Smooth muscle cell (in vitro differentiated cells): ENCODE measurements around the gene MEAK7. TPM values are rescaled to one million over a fixed set of nuclear protein-coding genes. Genes with fewer than 3 reads are reported as not detected.
"Not testable (repeated sequence)": the region's sequence is repeated elsewhere in the genome, so short reads cannot be mapped to it uniquely, and the experiment has no call there.

ENCODE experiments used
- DNase-seq: peaks from one replicate; lab custom pipeline; 2025; ENCODE audit not compliant: unreplicated experiment; lab: John Stamatoyannopoulos, UW
- H2AFZ ChIP-seq: fragments of 200-600 bp; sonication (generic); 2 replicates; pipeline ENCODE4 v1.6.0; 2016; ENCODE audit warnings: antibody characterized with exemption, low read depth, mild to moderate bottlenecking
- H3F3A ChIP-seq: fragments of 200-600 bp; sonication (generic); 2 replicates; pipeline ENCODE4 v1.6.0; 2017; ENCODE audit warnings: antibody characterized with exemption, low read depth
- H3K27ac ChIP-seq: fragments of 200-600 bp; sonication (generic); 2 replicates; pipeline ENCODE4 v1.5.1; 2016; ENCODE audit warnings: low read depth, mild to moderate bottlenecking
- H3K27me3 ChIP-seq: fragments of 200-600 bp; sonication (generic); 2 replicates; pipeline ENCODE4 v1.6.1; 2016; ENCODE audit warnings: low read depth, mild to moderate bottlenecking
- H3K36me3 ChIP-seq: fragments of 200-600 bp; sonication (generic); 2 replicates; pipeline ENCODE4 v1.5.1; 2016; ENCODE audit warnings: low read depth
- H3K4me1 ChIP-seq: fragments of 200-600 bp; sonication (generic); 2 replicates; pipeline ENCODE4 v1.5.1; 2016; ENCODE audit warnings: low read depth
- H3K4me2 ChIP-seq: fragments of 200-600 bp; sonication (generic); 2 replicates; pipeline ENCODE4 v1.6.0; 2016; ENCODE audit warnings: mild to moderate bottlenecking
- H3K4me3 ChIP-seq: fragments of 200-600 bp; sonication (generic); 2 replicates; pipeline ENCODE4 v1.5.1; 2016; ENCODE audit warnings: mild to moderate bottlenecking
- H3K79me2 ChIP-seq: fragments of 200-600 bp; sonication (generic); 2 replicates; pipeline ENCODE4 v1.6.0; 2016; ENCODE audit warnings: low read depth, mild to moderate bottlenecking
- H3K9ac ChIP-seq: fragments of 200-600 bp; sonication (generic); 2 replicates; pipeline ENCODE4 v1.6.0; 2016; ENCODE audit warnings: low read depth
- H3K9me3 ChIP-seq: fragments of 200-600 bp; sonication (generic); replicated peaks from 2 replicates; pipeline ENCODE4 v1.5.1; 2016; ENCODE audit warnings: low read depth
- H4K20me1 ChIP-seq: fragments of 200-600 bp; sonication (generic); 2 replicates; pipeline ENCODE4 v1.6.0; 2016; ENCODE audit warnings: low read depth
- CTCF ChIP-seq: fragments of 200-600 bp; sonication (generic); IDR thresholded peaks from 2 replicates; pipeline ENCODE4 v1.5.1; 2017; ENCODE audit warnings: borderline replicate concordance, mild to moderate bottlenecking, antibody characterized with exemption; ENCODE audit not compliant: insufficient read depth, poor library complexity, severe bottlenecking
- WGBS: methylation state at CpG from one replicate; pipeline ENCODE4 v1.1.7; 2016; ENCODE audit warnings: low lambda C conversion rate; 5-methylcytosine and 5-hydroxymethylcytosine counted together
- polyA plus RNA-seq: library from polyadenylated mRNA; unstranded; fragments of >200 nt; fragmentation: Nextera tagmentation; extraction: Ambion mirVana; gene quantifications from 2 replicates; pipeline ENCODE4 v1.2.1, GENCODE V29; 2016
- total RNA-seq: library from RNA; depleted of rRNA; stranded (reverse); fragments of >200 nt; gene quantifications from 2 replicates; pipeline ENCODE4 v1.2.3, GENCODE V29; 2014

MEAK7 gene
- total and polyA plus RNA-seq, 2 experiments from 2014 or later: 26.4 to 32.1 TPM

GRCh38 chr16:84518804-84519341 lies 14.4 kb upstream of the MEAK7 start:
- H3K9me3 ChIP-seq: no peaks in the 10 kb centered on the region
- H3K27me3 ChIP-seq: no peaks in the 10 kb centered on the region

GRCh38 chr16:84518220-84518619 lies 13.8 kb upstream of the MEAK7 start:
- not testable (repeated sequence) for H3K9me3 ChIP-seq
- WGBS: 87% methylated on average over 3 of the region's 3 CpGs

More at GRCh38 chr16:84518804-84519341, 14.4 kb upstream of the MEAK7 start:
- WGBS: 91% methylated on average over 17 of the region's 17 CpGs
- DNase-seq: no peak
- no peak for TF ChIP-seq CTCF
- peaks cover 4% of the 10 kb centered on the region for H3K4me1 ChIP-seq
- no peaks in the 10 kb centered on the region for H3F3A ChIP-seq
- H3K9ac ChIP-seq: no peak overlapping the region
- no peaks in the 10 kb centered on the region for H4K20me1 ChIP-seq
- H3K4me3 ChIP-seq: no peak overlapping the region
- H3K27ac ChIP-seq: no peak overlapping the region
- no peaks in the 10 kb centered on the region for H3K79me2 ChIP-seq
- no peak overlapping the region for H2AFZ ChIP-seq
- no peak overlapping the region for H3K4me2 ChIP-seq
- no peaks in the 10 kb centered on the region for H3K36me3 ChIP-seq

GRCh38 chr16:84517366-84517765 lies 12.9 kb upstream of the MEAK7 start:
- WGBS: 71% methylated on average over 12 of the region's 12 CpGs
- Histone ChIP-seq H3K4me3 (no peak overlapping the region), H3K27me3 (no peaks in the 10 kb centered on the region), H3K79me2 (no peaks in the 10 kb centered on the region), H3K36me3 (no peaks in the 10 kb centered on the region), H3K9ac (no peak overlapping the region), H3K27ac (no peak overlapping the region), H3F3A (no peaks in the 10 kb centered on the region), H3K4me2 (no peak overlapping the region), H4K20me1 (no peaks in the 10 kb centered on the region), H3K4me1 (peaks cover 9% of the 10 kb centered on the region), H2AFZ (no peak overlapping the region), H3K9me3 (no peaks in the 10 kb centered on the region)
- TF ChIP-seq CTCF: no peak
- no peak for DNase-seq

More at GRCh38 chr16:84518220-84518619, 13.8 kb upstream of the MEAK7 start:
- H3K4me2 ChIP-seq, H3K79me2 ChIP-seq, H3K9ac ChIP-seq, H4K20me1 ChIP-seq, H3K27me3 ChIP-seq, DNase-seq, H3K27ac ChIP-seq, H2AFZ ChIP-seq, H3K4me1 ChIP-seq, H3K4me3 ChIP-seq, H3K36me3 ChIP-seq, H3F3A ChIP-seq: not testable (repeated sequence)

- WGBS: 61% methylated on average over 26 of the region's 26 CpGs
- Histone ChIP-seq H3K36me3 (no peaks in the 10 kb centered on the region), H4K20me1 (no peaks in the 10 kb centered on the region), H3K79me2 (no peaks in the 10 kb centered on the region), H3K4me2 (peak overlapping the region; percentile 23), H3K27ac (peak overlapping the region; percentile 0), H3K9me3 (no peaks in the 10 kb centered on the region), H3K4me3 (no peak overlapping the region), H3K27me3 (no peaks in the 10 kb centered on the region), H3K9ac (no peak overlapping the region), H2AFZ (no peak overlapping the region), H3K4me1 (peaks cover 16% of the 10 kb centered on the region), H3F3A (no peaks in the 10 kb centered on the region)
- TF ChIP-seq CTCF: no peak
- DNase-seq: no peak
These were observed 10.7 kb upstream of the MEAK7 start for GRCh38 chr16:84514874-84515835.
